ENCODE measurements around the gene PCGF5.

DNA sequence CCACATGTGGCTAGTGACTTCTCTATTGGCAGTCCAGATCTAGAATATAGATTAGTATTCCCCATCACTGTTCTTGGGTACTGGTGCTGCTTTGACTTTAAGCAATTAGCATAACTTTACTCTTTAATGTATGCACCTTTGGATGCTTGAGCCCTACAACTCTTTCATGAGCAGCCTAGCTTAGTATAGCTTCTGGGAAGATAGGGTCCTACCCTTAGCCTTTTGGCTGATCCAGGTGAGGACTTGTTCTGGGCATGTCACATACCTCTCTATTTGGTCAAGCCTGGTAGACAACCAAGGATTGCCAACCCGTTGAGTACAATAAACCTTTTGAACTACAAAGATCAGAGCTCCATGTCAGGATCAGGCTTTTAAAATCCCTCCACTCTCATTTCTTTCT is 17.7 kb downstream of the PCGF5 start:
- TF ChIP-seq, protein P1, sequence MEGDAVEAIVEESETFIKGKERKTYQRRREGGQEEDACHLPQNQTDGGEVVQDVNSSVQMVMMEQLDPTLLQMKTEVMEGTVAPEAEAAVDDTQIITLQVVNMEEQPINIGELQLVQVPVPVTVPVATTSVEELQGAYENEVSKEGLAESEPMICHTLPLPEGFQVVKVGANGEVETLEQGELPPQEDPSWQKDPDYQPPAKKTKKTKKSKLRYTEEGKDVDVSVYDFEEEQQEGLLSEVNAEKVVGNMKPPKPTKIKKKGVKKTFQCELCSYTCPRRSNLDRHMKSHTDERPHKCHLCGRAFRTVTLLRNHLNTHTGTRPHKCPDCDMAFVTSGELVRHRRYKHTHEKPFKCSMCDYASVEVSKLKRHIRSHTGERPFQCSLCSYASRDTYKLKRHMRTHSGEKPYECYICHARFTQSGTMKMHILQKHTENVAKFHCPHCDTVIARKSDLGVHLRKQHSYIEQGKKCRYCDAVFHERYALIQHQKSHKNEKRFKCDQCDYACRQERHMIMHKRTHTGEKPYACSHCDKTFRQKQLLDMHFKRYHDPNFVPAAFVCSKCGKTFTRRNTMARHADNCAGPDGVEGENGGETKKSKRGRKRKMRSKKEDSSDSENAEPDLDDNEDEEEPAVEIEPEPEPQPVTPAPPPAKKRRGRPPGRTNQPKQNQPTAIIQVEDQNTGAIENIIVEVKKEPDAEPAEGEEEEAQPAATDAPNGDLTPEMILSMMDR (conservative IDR thresholded peaks at IDR 0.05; ENCODE audit: low read depth, low read length), result no peak
- TF ChIP-seq EZH2 (IDR thresholded peaks at IDR 0.05; ENCODE audit: borderline replicate concordance, low read depth, low read length, poor library complexity, severe bottlenecking), result no peak

Data from A673 (cell line).